Measurements from ENCODE around the gene ACVR1.

The ACVR1 gene

GRCh38 chr2:157813467-157813866 is 62.7 kb downstream of the ACVR1 start:
- no peak for DNase-seq
- Histone ChIP-seq H3K4me2 (ENCODE audit: insufficient read depth, low read length) (no peak overlapping the region), H3K9ac (ENCODE audit: low read depth, low read length) (no peak overlapping the region), H3K27ac (ENCODE audit: low read length) (no peak overlapping the region), H3K9me3 (ENCODE audit: insufficient read depth, low read length, severe bottlenecking) (no peaks in the 10 kb centered on the region), H3K79me2 (ENCODE audit: insufficient read depth, low read length) (no peaks in the 10 kb centered on the region), H4K20me1 (ENCODE audit: insufficient read depth, low read length) (no peaks in the 10 kb centered on the region), H3K4me3 (ENCODE audit: low read depth in 1 of 2, low read length in 2 of 2) (no peak overlapping the region), H2AFZ (ENCODE audit: low read depth, low read length) (no peak overlapping the region), H3K27me3 (ENCODE audit: insufficient read depth, low read length, poor library complexity) (no peaks in the 10 kb centered on the region), H3K4me1 (ENCODE audit: insufficient read depth, low read length) (no peaks in the 10 kb centered on the region), H3K36me3 (ENCODE audit: insufficient read depth, low read length) (no peaks in the 10 kb centered on the region)
- ATAC-seq (ENCODE audit: insufficient read depth, low read depth), result no peak
- TF ChIP-seq, protein P1, sequence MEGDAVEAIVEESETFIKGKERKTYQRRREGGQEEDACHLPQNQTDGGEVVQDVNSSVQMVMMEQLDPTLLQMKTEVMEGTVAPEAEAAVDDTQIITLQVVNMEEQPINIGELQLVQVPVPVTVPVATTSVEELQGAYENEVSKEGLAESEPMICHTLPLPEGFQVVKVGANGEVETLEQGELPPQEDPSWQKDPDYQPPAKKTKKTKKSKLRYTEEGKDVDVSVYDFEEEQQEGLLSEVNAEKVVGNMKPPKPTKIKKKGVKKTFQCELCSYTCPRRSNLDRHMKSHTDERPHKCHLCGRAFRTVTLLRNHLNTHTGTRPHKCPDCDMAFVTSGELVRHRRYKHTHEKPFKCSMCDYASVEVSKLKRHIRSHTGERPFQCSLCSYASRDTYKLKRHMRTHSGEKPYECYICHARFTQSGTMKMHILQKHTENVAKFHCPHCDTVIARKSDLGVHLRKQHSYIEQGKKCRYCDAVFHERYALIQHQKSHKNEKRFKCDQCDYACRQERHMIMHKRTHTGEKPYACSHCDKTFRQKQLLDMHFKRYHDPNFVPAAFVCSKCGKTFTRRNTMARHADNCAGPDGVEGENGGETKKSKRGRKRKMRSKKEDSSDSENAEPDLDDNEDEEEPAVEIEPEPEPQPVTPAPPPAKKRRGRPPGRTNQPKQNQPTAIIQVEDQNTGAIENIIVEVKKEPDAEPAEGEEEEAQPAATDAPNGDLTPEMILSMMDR (IDR thresholded peaks at IDR 0.05; ENCODE audit: borderline replicate concordance, extremely low read depth, low read length, poor library complexity, severe bottlenecking), result no peak
- TF ChIP-seq EZH2 (IDR thresholded peaks at IDR 0.05; ENCODE audit: borderline replicate concordance, low read depth, low read length, severe bottlenecking), result no peak

DNA sequence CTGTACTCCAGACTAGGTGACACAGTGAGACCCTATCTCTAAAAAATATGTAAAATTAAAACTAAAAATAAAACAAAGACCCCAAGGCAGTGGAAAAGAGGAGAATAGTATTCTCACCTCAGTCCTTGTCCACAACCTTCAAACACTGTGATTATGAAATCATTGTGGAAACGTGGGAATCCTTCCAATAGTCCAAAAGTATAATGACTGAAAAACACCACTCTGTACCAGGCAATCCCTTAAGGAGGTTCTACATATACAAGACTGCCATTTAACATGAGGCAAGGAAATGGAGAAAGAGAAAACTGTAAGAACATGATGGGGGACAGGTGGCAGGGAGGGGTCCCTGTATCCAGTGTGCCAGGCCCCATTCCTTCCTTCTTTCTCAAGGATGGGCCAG is 66.1 kb downstream of the ACVR1 start:
- Histone ChIP-seq H3K36me3 (ENCODE audit: insufficient read depth, low read length) (no peaks in the 10 kb centered on the region), H3K79me2 (ENCODE audit: insufficient read depth, low read length) (no peaks in the 10 kb centered on the region)
- no peak for ATAC-seq (ENCODE audit: insufficient read depth, low read depth)

GRCh38 chr2:157809212-157809611 is 66.9 kb downstream of the ACVR1 start:
- Histone ChIP-seq H3K79me2 (ENCODE audit: insufficient read depth, low read length) (no peaks in the 10 kb centered on the region), H2AFZ (ENCODE audit: low read depth, low read length) (no peak overlapping the region), H3K4me1 (ENCODE audit: insufficient read depth, low read length) (no peaks in the 10 kb centered on the region), H3K9me3 (ENCODE audit: insufficient read depth, low read length, severe bottlenecking) (no peaks in the 10 kb centered on the region), H3K27me3 (ENCODE audit: insufficient read depth, low read length, poor library complexity) (no peaks in the 10 kb centered on the region), H3K9ac (ENCODE audit: low read depth, low read length) (no peak overlapping the region), H4K20me1 (ENCODE audit: insufficient read depth, low read length) (no peaks in the 10 kb centered on the region), H3K4me2 (ENCODE audit: insufficient read depth, low read length) (no peak overlapping the region), H3K36me3 (ENCODE audit: insufficient read depth, low read length) (no peaks in the 10 kb centered on the region), H3K4me3 (ENCODE audit: low read depth in 1 of 2, low read length in 2 of 2) (no peak overlapping the region), H3K27ac (ENCODE audit: low read length) (no peak overlapping the region)
- ATAC-seq (ENCODE audit: insufficient read depth, low read depth) (no peak), DNase-seq (no peak)
- no peak for TF ChIP-seq EZH2 (IDR thresholded peaks at IDR 0.05; ENCODE audit: borderline replicate concordance, low read depth, low read length, severe bottlenecking)
- TF ChIP-seq, protein P1 (IDR thresholded peaks at IDR 0.05; ENCODE audit: borderline replicate concordance, extremely low read depth, low read length, poor library complexity, severe bottlenecking), result no peak

More for the DNA sequence above, 66.1 kb downstream of the ACVR1 start:
- no peak for DNase-seq
- Histone ChIP-seq H3K9ac (ENCODE audit: low read depth, low read length) (no peak overlapping the region), H3K27ac (ENCODE audit: low read length) (no peak overlapping the region), H3K4me2 (ENCODE audit: insufficient read depth, low read length) (no peak overlapping the region), H3K27me3 (ENCODE audit: insufficient read depth, low read length, poor library complexity) (no peaks in the 10 kb centered on the region), H3K4me3 (ENCODE audit: low read depth in 1 of 2, low read length in 2 of 2) (no peak overlapping the region), H2AFZ (ENCODE audit: low read depth, low read length) (no peak overlapping the region), H3K9me3 (ENCODE audit: insufficient read depth, low read length, severe bottlenecking) (no peaks in the 10 kb centered on the region), H3K4me1 (ENCODE audit: insufficient read depth, low read length) (no peaks in the 10 kb centered on the region), H4K20me1 (ENCODE audit: insufficient read depth, low read length) (no peaks in the 10 kb centered on the region)
- TF ChIP-seq EZH2 (IDR thresholded peaks at IDR 0.05; ENCODE audit: borderline replicate concordance, low read depth, low read length, severe bottlenecking), result no peak
- TF ChIP-seq, protein P1 (IDR thresholded peaks at IDR 0.05; ENCODE audit: borderline replicate concordance, extremely low read depth, low read length, poor library complexity, severe bottlenecking), result no peak

DNA sequence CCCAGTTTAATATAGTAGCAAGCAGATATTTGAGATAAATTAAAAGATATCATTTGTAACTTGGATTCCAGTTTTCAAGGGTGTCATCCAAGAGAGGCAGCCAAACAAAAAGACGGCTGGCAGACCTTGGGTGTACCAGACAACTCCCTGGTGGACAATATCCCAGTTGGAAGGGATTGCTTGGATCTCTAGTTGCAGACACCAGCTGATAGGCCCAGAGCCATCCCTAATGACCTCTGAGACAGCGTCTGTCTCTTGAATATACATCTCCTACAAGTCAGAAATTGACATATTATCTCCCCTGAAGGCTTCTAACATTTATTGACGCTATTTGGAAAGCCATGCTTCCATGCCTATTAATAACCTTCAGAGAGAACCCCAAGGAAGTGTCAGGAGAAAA is 67.7 kb downstream of the ACVR1 start:
- no peak for TF ChIP-seq EZH2 (IDR thresholded peaks at IDR 0.05; ENCODE audit: borderline replicate concordance, low read depth, low read length, severe bottlenecking)
- TF ChIP-seq, protein P1 (IDR thresholded peaks at IDR 0.05; ENCODE audit: borderline replicate concordance, extremely low read depth, low read length, poor library complexity, severe bottlenecking), result no peak

More for the DNA sequence above, 67.7 kb downstream of the ACVR1 start:
- Histone ChIP-seq H3K9me3 (ENCODE audit: insufficient read depth, low read length, severe bottlenecking) (no peaks in the 10 kb centered on the region), H3K4me1 (ENCODE audit: insufficient read depth, low read length) (no peaks in the 10 kb centered on the region), H2AFZ (ENCODE audit: low read depth, low read length) (no peak overlapping the region), H3K27me3 (ENCODE audit: insufficient read depth, low read length, poor library complexity) (no peaks in the 10 kb centered on the region), H4K20me1 (ENCODE audit: insufficient read depth, low read length) (no peaks in the 10 kb centered on the region), H3K79me2 (ENCODE audit: insufficient read depth, low read length) (no peaks in the 10 kb centered on the region), H3K9ac (ENCODE audit: low read depth, low read length) (no peak overlapping the region), H3K27ac (ENCODE audit: low read length) (no peak overlapping the region), H3K36me3 (ENCODE audit: insufficient read depth, low read length) (no peaks in the 10 kb centered on the region), H3K4me3 (ENCODE audit: low read depth in 1 of 2, low read length in 2 of 2) (no peak overlapping the region), H3K4me2 (ENCODE audit: insufficient read depth, low read length) (no peak overlapping the region)
- no peak for ATAC-seq (ENCODE audit: insufficient read depth, low read depth)
- DNase-seq, result no peak
